GM20431 (cell line): Measurements from ENCODE around the gene SEPTIN3.

Experiments
- in situ Hi-C: fragments of 300-500 bp; cut with MseI, MboI; formaldehyde crosslinking; loops from one replicate; pipeline ENCODE4 v1.15.0; 2020; ENCODE audit warnings: low sequenced_read_pairs; ENCODE audit not compliant: unreplicated experiment

The SEPTIN3 gene

DNA sequence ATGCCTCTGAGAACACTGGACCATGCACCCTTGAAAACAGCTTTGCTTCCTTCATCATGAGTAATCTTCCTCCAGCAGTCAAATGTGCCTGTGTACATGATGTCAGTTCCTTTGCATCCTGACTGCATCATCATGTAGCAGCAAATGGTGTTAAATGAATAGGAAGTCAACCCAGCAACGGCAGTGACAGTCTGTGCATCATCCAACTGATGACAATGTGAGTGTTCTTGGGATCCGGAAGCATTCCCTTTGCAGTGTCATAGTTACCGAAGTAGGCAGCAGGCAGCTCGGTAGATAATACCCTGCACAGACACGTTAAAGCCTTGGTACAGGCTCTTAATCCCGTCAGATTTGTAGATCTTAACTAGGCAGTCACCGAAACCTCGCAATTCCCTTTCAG lies 31.9 kb downstream of the SEPTIN3 start:
- in situ Hi-C loops = no loop called here

DNA sequence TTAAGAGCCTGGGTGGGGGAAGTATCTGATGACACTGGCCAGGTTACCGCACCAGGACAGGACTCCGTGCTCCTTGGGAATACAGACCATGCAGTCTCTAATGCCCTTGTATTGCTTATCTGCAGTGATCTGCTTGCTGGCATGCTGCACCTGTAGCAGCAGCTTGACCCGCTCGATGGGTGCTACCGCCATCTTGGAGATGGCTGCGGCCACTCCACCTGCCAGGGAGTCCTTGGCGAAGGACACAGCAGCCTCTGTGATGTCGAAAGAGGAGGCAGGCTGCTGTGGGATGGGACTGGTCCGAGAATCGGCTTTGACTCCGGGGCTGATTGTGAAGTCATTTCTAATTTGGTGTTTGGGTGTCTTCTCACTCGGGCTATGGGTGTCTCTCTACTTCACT lies 32.5 kb downstream of the SEPTIN3 start:
- in situ Hi-C loops = no loop called here

DNA sequence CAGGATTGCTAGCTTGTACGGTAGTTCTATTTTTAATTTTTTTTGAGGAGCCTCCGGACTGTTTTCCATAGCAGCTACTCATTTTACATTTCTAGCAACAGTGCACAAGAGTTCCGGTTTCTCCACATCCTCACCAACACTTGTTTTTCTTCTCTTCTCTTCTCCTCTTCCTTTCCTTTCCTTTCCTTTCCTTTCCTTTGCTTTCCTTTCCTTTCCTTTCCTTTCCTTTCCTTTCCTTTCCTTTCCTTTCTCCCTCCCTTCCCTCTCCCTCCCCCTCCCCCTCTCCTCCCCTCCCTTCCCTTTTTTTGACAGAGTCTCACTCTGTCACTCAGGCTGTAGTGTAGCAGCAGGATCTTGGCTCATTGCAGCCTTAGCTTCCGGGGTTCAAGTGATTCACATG lies 38.7 kb downstream of the SEPTIN3 start:
- in situ Hi-C loops = no loop called here

DNA sequence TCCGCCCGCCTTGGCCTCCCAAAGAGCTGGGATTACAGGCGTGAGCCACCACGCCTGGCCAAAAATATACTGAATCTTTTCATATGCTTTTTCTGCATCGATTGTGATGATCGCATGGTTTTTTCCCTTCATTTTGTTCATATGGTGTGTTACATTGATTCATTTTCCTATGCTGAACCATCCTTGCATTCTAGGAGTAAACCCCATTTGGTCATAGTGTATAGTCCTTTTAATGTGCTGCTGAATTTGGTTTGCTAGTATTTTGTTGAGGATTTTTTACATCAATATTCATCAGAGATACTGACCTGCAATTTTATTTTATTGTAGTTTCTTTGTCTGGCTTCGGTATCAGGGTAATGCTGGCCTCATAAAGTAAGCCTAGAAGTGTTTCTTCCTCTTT lies 41.5 kb downstream of the SEPTIN3 start:
- in situ Hi-C loops = no loop called here

DNA sequence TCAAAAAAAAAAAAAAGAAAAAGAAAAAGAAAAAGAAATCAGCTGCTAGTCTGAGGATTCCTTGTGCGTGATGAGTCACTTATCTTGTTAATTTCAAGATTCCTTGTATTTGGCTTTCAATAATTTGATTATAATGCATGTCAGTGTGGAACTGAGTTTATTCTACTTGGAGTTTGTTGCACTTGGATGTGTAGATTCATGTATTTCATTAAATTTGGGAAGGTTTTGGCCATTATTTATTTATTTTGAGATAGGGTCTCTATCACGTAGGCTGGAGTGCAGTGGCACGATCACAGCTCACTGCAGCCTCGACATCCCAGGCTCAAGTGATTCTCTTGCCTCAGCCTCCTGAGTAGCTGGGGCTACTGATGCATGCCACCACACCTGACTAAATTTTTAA lies 44.1 kb downstream of the SEPTIN3 start:
- in situ Hi-C loops = no loop called here

DNA sequence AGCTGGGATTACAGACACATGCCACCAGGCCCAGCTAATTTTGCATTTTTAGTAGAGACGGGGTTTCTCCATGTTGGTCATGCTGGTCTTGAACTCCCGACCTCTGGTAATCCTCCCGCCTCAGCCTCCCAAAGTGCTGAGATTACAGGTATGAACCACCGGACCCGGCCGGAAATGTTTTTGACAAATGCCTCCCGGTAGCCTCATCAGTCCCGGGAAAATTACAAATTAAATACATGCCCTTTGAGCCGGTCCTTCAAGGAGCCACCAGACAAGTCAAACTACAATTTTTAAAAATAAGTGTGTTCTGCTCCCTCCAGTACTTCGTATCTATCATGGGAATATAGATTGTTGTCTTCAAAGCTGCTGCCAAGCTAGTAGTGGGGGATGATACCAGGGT lies 46.9 kb downstream of the SEPTIN3 start:
- in situ Hi-C loops = no loop called here

DNA sequence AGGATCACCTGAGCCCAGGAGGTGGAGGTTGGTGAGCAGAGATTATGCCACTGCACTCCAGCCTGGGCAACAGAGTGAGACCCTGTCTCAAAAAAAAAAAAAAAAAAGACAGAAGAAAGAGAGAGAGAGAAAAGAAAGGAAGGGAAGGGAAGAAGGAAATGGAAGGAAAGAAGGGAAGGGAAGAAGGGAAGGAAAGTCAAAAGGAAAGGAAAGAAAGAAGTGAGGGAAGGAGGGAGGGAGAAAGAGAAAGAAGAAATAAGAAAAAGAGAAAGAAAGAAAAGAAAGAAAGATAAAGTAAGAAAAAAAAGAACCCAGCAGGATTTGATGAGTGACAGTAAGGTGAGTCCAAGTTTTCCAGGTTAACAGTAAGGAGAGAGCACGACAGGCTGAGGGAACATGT lies 49.0 kb downstream of the SEPTIN3 start:
- in situ Hi-C loops = no loop called here
